ENCODE data around the gene AKR1E2. TPM values are rescaled to one million over a fixed set of nuclear protein-coding genes. Genes with fewer than 3 reads are reported as not detected.
"Not testable (repeated sequence)": the region's sequence is repeated elsewhere in the genome, so short reads cannot be mapped to it uniquely, and the experiment has no call there.

AKR1E2 gene
- total RNA-seq, 1 donor from 2014 or later, result 6.2 TPM

GRCh38 chr10:4813023-4813422 is 13.0 kb upstream of the AKR1E2 start:
- no peak for DNase-seq (ENCODE audit: low spot score)

GRCh38 chr10:4813496-4813895 is 12.5 kb upstream of the AKR1E2 start:
- H3K9me3 Mint-ChIP-seq (ENCODE audit: unreplicated experiment), result no peaks in the 10 kb centered on the region
- H3K36me3 Mint-ChIP-seq (ENCODE audit: low read depth, unreplicated experiment), result no peaks in the 10 kb centered on the region
- TF ChIP-seq CTCF (IDR thresholded peaks at IDR 0.05; ENCODE audit: unreplicated experiment), result no peak
- H3K27me3 Mint-ChIP-seq (ENCODE audit: unreplicated experiment), result no peaks in the 10 kb centered on the region
- no peak overlapping the region for H3K4me3 Mint-ChIP-seq (ENCODE audit: unreplicated experiment)
- H3K4me1 Mint-ChIP-seq (ENCODE audit: unreplicated experiment), result no peaks in the 10 kb centered on the region
- no peak overlapping the region for H3K27ac Mint-ChIP-seq (ENCODE audit: unreplicated experiment)
- no peak for DNase-seq (ENCODE audit: low spot score)

More at GRCh38 chr10:4813023-4813422, 13.0 kb upstream of the AKR1E2 start:
- TF ChIP-seq CTCF (IDR thresholded peaks at IDR 0.05; ENCODE audit: unreplicated experiment), result no peak
- H3K27ac Mint-ChIP-seq (ENCODE audit: unreplicated experiment), result no peak overlapping the region
- no peak overlapping the region for H3K4me3 Mint-ChIP-seq (ENCODE audit: unreplicated experiment)
- H3K36me3 Mint-ChIP-seq (ENCODE audit: low read depth, unreplicated experiment), result no peaks in the 10 kb centered on the region
- no peaks in the 10 kb centered on the region for H3K9me3 Mint-ChIP-seq (ENCODE audit: unreplicated experiment)
- peaks cover 4% of the 10 kb centered on the region for H3K4me1 Mint-ChIP-seq (ENCODE audit: unreplicated experiment)
- H3K27me3 Mint-ChIP-seq (ENCODE audit: unreplicated experiment), result no peaks in the 10 kb centered on the region

GRCh38 chr10:4815646-4816180 is 10.3 kb upstream of the AKR1E2 start:
- H3K36me3 Mint-ChIP-seq (ENCODE audit: low read depth, unreplicated experiment); H3K27me3 Mint-ChIP-seq (ENCODE audit: unreplicated experiment); H3K4me3 Mint-ChIP-seq (ENCODE audit: unreplicated experiment); H3K4me1 Mint-ChIP-seq (ENCODE audit: unreplicated experiment); H3K9me3 Mint-ChIP-seq (ENCODE audit: unreplicated experiment); DNase-seq (ENCODE audit: low spot score); H3K27ac Mint-ChIP-seq (ENCODE audit: unreplicated experiment): not testable (repeated sequence)
- peak; percentile 96 for TF ChIP-seq CTCF (IDR thresholded peaks at IDR 0.05; ENCODE audit: unreplicated experiment)

GRCh38 chr10:4816966-4817365 is 9.0 kb upstream of the AKR1E2 start:
- H3K27ac Mint-ChIP-seq (ENCODE audit: unreplicated experiment), result no peak overlapping the region
- no peak for TF ChIP-seq CTCF (IDR thresholded peaks at IDR 0.05; ENCODE audit: unreplicated experiment)
- no peaks in the 10 kb centered on the region for H3K36me3 Mint-ChIP-seq (ENCODE audit: low read depth, unreplicated experiment)
- H3K4me1 Mint-ChIP-seq (ENCODE audit: unreplicated experiment), result peaks cover 11% of the 10 kb centered on the region
- H3K27me3 Mint-ChIP-seq (ENCODE audit: unreplicated experiment), result no peaks in the 10 kb centered on the region
- H3K9me3 Mint-ChIP-seq (ENCODE audit: unreplicated experiment), result no peaks in the 10 kb centered on the region
- H3K4me3 Mint-ChIP-seq (ENCODE audit: unreplicated experiment), result no peak overlapping the region
- no peak for DNase-seq (ENCODE audit: low spot score)

GRCh38 chr10:4819067-4819466 is 6.9 kb upstream of the AKR1E2 start:
- no peak for TF ChIP-seq CTCF (IDR thresholded peaks at IDR 0.05; ENCODE audit: unreplicated experiment)

More at GRCh38 chr10:4819067-4819466, 6.9 kb upstream of the AKR1E2 start:
- no peaks in the 10 kb centered on the region for H3K36me3 Mint-ChIP-seq (ENCODE audit: low read depth, unreplicated experiment)
- no peak overlapping the region for H3K4me3 Mint-ChIP-seq (ENCODE audit: unreplicated experiment)
- no peak overlapping the region for H3K27ac Mint-ChIP-seq (ENCODE audit: unreplicated experiment)
- peaks cover 22% of the 10 kb centered on the region for H3K4me1 Mint-ChIP-seq (ENCODE audit: unreplicated experiment)
- no peak for DNase-seq (ENCODE audit: low spot score)
- H3K9me3 Mint-ChIP-seq (ENCODE audit: unreplicated experiment), result no peaks in the 10 kb centered on the region
- peaks cover 1% of the 10 kb centered on the region for H3K27me3 Mint-ChIP-seq (ENCODE audit: unreplicated experiment)
